NCI-H128 (cell line): ENCODE data around the gene HAGHL.
"Not testable (repeated sequence)": the region's sequence is repeated elsewhere in the genome, so short reads cannot be mapped to it uniquely, and the experiment has no call there.

ENCODE experiments used
- DNase-seq: peaks from one replicate; lab custom pipeline; 2025; ENCODE audit not compliant: unreplicated experiment; lab: John Stamatoyannopoulos, UW

The HAGHL gene

GRCh38 chr16:732332-732731 is 5.4 kb downstream of the HAGHL start:
- DNase-seq: no peak

- DNase-seq: no peak
Observed at GRCh38 chr16:732936-733335, 6.0 kb downstream of the HAGHL start.

GRCh38 chr16:733382-734207 is 6.7 kb downstream of the HAGHL start:
- no peak for DNase-seq

- DNase-seq: no peak
Observed at GRCh38 chr16:734208-734980, 7.5 kb downstream of the HAGHL start.

GRCh38 chr16:734981-735881 is 8.3 kb downstream of the HAGHL start:
- no peak for DNase-seq

GRCh38 chr16:735982-736453 is 9.1 kb downstream of the HAGHL start:
- no peak for DNase-seq

- DNase-seq: no peak
Observed at GRCh38 chr16:736936-737481, 10.1 kb downstream of the HAGHL start.

- DNase-seq: no peak
Observed at GRCh38 chr16:739560-740458, 12.9 kb downstream of the HAGHL start.

GRCh38 chr16:740459-740763 is 13.5 kb downstream of the HAGHL start:
- no peak for DNase-seq

- DNase-seq: peak; percentile 46
Observed at GRCh38 chr16:740764-741505, 14.0 kb downstream of the HAGHL start, which contains the start of gene CIAO3. Gene CIAO3 (minus strand): TSS chr16:740997. CDS start chr16:740985, 12 bp downstream.

GRCh38 chr16:741986-742629 is 15.2 kb downstream of the HAGHL start:
- no peak for DNase-seq

GRCh38 chr16:742894-743293 is 16.0 kb downstream of the HAGHL start:
- not testable (repeated sequence) for DNase-seq

GRCh38 chr16:743794-744500 is 17.0 kb downstream of the HAGHL start:
- DNase-seq: no peak

GRCh38 chr16:745739-746138 is 18.8 kb downstream of the HAGHL start:
- DNase-seq: no peak

- DNase-seq: no peak
Observed at GRCh38 chr16:746637-747036, 19.7 kb downstream of the HAGHL start.

- no peak for DNase-seq
Observed at GRCh38 chr16:747978-748746, 21.3 kb downstream of the HAGHL start.

- DNase-seq: no peak
Observed at GRCh38 chr16:749010-749409, 22.1 kb downstream of the HAGHL start.
